ENCODE measurements around the gene GADD45GIP1.
"Not testable (repeated sequence)": the region's sequence is repeated elsewhere in the genome, so short reads cannot be mapped to it uniquely, and the experiment has no call there.

GADD45GIP1 gene

DNA sequence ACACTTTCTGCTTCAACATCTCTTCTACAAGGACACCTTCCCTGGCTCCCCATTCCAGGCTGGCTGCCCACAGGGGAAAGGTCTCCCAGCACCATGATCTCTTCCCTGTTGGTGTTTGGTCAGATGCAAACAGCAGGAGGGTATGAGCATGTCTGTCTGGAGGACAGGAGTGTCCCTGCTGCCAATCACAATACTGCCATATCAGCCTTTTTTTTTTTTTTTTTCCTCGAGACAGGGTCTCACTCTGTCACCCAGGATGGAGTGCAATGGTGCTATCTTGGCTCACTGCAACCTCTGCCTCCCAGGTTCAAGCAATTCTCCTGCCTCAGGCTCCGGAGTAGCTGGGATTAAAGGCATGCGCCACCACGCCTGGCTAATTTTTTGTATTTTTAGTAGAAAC lies 41.2 kb downstream of the GADD45GIP1 start:
- in situ Hi-C loops (cut with MboI; ENCODE audit: low sequenced_read_pairs): not testable (repeated sequence)

DNA sequence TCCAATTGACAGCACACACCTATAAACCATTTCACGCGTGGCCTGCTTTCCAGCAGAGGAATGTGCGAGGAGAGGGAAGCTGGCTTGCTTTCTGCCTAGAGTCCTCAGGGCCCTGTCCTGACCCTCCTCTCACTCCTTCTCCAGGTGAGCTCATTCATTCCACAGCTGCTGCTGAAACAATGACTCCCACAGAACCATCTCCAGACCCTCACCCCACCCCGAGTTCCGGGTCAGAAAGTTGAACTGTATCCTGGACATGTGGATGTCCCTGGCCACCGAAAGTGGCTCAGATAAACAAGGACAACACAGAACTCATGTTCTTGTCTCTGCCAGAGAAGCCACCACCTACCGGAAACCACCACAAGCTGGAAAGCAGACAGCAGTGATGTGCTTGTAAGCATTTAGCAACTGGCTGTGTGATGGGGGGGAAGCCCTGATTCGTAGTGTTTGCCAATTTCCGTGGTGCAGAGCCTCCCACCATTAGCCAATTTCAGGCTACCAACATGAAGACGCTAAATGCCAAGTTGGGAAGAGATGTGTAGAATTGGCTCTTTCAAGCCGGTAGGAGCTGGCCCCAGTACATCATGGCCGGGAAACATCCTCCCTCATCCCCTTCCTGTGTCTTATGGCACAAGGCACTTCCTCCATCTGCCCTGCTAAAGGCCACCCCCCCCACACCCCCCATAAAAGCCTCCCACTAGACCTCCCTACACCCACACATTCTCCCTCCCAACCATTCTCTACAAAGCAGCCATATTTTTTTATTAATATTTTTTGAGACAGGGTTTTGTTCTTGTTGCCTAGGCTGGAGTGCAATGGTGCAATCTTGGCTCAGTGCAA lies 43.0 kb downstream of the GADD45GIP1 start:
- in situ Hi-C loops (cut with MboI; ENCODE audit: low sequenced_read_pairs): no loop called here

DNA sequence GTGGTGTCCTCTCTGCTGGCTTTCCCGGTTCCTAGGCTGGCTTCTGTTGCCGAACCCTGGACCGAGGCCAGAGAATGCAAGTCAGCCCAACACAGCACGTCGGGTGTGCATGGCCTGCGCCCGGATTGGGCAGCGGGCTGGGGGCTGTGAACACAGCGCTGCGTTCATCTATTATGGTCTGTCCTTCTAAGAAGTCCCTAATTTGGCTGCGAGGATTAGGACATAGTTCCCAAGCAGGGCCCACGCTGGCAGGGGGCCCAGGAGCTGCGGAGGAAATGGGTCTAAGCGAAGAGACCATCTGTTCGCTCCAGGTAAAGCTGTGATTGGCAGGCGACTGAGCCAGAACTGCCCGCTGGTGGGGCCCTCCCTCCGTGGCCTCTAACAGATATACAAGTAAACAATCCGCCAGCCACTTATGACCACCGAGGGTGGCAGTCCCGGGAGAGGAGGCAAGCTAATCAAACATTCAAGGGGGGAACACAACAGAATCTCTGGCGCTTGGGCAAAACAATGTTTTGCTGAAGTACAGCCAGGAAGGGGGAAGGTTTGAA lies 43.9 kb downstream of the GADD45GIP1 start:
- in situ Hi-C loops (cut with MboI; ENCODE audit: low sequenced_read_pairs): no loop called here

DNA sequence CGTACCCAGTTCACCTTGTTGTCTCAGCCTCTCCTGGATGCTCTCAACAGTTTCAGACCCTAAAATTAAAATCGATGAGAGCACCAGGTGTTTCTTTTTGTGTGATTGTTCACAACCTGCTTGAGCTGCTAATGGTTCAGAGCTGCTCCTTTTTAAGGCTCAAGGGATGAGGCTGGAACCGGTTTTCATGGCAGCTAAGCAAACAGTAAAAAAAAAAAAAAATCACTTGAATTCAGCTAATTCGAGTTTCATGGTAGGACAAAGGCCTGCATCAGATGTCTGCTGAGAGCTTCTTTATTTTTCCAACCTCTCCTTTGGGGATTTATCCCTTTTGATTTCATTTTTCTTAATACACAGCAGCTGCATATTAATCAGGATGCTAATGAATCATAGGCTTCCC lies 44.5 kb downstream of the GADD45GIP1 start:
- in situ Hi-C loops (cut with MboI; ENCODE audit: low sequenced_read_pairs): no loop called here

DNA sequence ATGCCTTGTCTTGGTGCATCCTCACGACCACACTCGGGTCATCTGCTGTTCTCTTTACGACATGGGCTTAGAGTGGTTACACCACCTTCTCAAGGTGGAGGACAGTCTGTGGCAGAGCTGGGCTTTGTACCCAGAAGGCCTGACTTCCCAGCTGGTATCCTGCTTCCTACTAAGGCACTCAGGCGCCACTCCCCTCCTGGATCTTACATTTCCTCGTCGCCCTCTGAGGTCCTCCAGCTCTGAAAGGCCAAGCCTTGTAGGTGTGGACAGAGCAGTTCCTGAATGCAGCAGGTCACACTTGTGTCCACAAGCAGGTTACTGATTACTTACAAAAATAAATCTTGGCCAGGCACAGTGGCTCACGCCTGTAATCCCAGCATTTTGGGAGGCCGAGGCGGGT lies 49.9 kb downstream of the GADD45GIP1 start:
- in situ Hi-C loops (cut with MboI; ENCODE audit: low sequenced_read_pairs): no loop called here

Measured in HL-60/S4 treated with phorbol 12-myristate 13-acetate at 8.2 ng/mL for 4 days and 3 days (cell line).